Heart right ventricle (tissue), 16 donors: Measurements from ENCODE around the gene RFX3. TPM values are rescaled to one million over a fixed set of nuclear protein-coding genes. Genes with fewer than 3 reads are reported as not detected.

Experiments used
- ATAC-seq, 8 donors: fragments of 200-7000 bp; cut with Tn5 transposase; one replicate each; pipeline ENCODE4 v1.9.1; 2020; ENCODE audit warnings: mild to moderate bottlenecking in 8 of 8, moderate library complexity in 8 of 8, moderate number of reproducible peaks in 1 of 8
- DNase-seq, 2 donors: peaks; one replicate each; pipeline ENCODE4 v3.0.0-alpha.2; 2020
- H3K27ac ChIP-seq, 10 donors: fragments of 200-600 bp; sonication (generic) in 2 of 10; one replicate each; pipeline versions ENCODE4 v1.5.0 to v1.8.0; 2020 to 2022; ENCODE audit warnings: mild to moderate bottlenecking in 3 of 10
- H3K27me3 ChIP-seq, 7 donors: fragments of 200-600 bp; one replicate each; pipeline ENCODE4 v1.8.0; 2021 to 2022; ENCODE audit warnings: mild to moderate bottlenecking in 2 of 7
- H3K36me3 ChIP-seq, 9 donors: fragments of 200-600 bp; sonication (generic) in 1 of 9; one replicate each; pipeline versions ENCODE4 v1.5.0 to v1.8.0; 2020 to 2022; ENCODE audit warnings: mild to moderate bottlenecking in 2 of 9
- H3K4me1 ChIP-seq, 9 donors: fragments of 200-600 bp; sonication (generic) in 1 of 9; one replicate each; pipeline versions ENCODE4 v1.5.0 to v1.8.0; 2020 to 2022; ENCODE audit warnings: mild to moderate bottlenecking in 4 of 9
- H3K4me3 ChIP-seq, 10 donors: fragments of 200-600 bp; sonication (generic) in 2 of 10; one replicate each; pipeline versions ENCODE4 v1.5.0 to v1.8.0; 2020 to 2022; ENCODE audit warnings: mild to moderate bottlenecking in 7 of 10, moderate library complexity in 2 of 10
- H3K9me3 ChIP-seq, 11 donors: fragments of 200-600 bp in 10 of 11; sonication (generic) in 2 of 11; one replicate each; pipeline versions ENCODE4 v1.5.0 to v1.8.0; 2013 to 2022; ENCODE audit warnings: mild to moderate bottlenecking in 2 of 11, control low read depth in 1 of 11, moderate library complexity in 1 of 11
- WGBS, 2 donors: extraction: QIAGEN DNeasy Blood & Tissue Kit; methylation state at CpG; one replicate each; pipeline ENCODE4 v1.1.7; 2013; ENCODE audit warnings: inconsistent platforms in 1 of 2; 5-methylcytosine and 5-hydroxymethylcytosine counted together
- intact Hi-C, 10 donors: fragments of 100-400 bp; cut with DNase I; formaldehyde crosslinking; loops; one replicate each; pipeline versions ENCODE4 v1.11.1 to v1.14.2; 2022
- polyA plus RNA-seq, 2 donors: library from polyadenylated mRNA; stranded (reverse); fragments of 200-250 nt; gene quantifications; one replicate each; pipeline ENCODE4 v1.2.3, GENCODE V29; 2013
- total RNA-seq, 10 donors: library from RNA; stranded (reverse); fragmentation: NEBNext Ultra II Directional in 3 of 10; extraction: Animal tissue kit (Norgen Biotek cat#: 25700) in 3 of 10; gene quantifications; one replicate each; pipeline versions ENCODE4 v1.2.1 to v1.2.4, GENCODE V29; 2021 to 2023
- TF ChIP-seq, protein P1 (sequence below), 9 donors: fragments of 200-600 bp; sonication (generic) in 2 of 9; IDR thresholded peaks; one replicate each; pipeline versions ENCODE4 v1.5.0 to v1.8.0; 2021 to 2022; ENCODE audit warnings: antibody characterized with exemption in 9 of 9, mild to moderate bottlenecking in 5 of 9, moderate library complexity in 1 of 9
- donor health status: Arrhythmogenic right ventricular cardiomyopathy.
- donor health status: ischemic (EF 13 %, LVEDD 7.1; RV severe dilation, severe dysfunction).
- donor health status: healthy with polysubstance abuse.
- donor health status: DM: no; HTN: yes; CAD: no.
- donor health status: DM: no; HTN: no; CAD: no.
- donor health status: ischemic (EF 25% LVEDD 6.9; RV normal size, moderate dysfunction).
- donor health status: ischemic (EF 25% LVEDD 5.7; RV mildly dilated, moderate dysfunction).
- donor health status: healthy.
- donor health status: DM: yes; HTN: yes; CAD: no.
- donor health status: Ischemic cardiomyopathy.
- donor health status: ischemic (EF 35%, LVEDD 5.7; RV mildly dilated, moderate dysfunction).
- donor health status: nonischemic (EF 11% LVEDD 7.7; RV severe dilation, severe dysfunction).
- donor health status: DM: yes; HTN: yes; CAD: no.
- donor health status: PGD.
- donor health status: ischemic (EF 29% LVEDD 5.4; RV normal size, mild dysfunction).
- donor health status: nonischemic (EF 23%, LVEDD 6.1; RV moderate dilation, normal function).

Gene RFX3
- total and polyA plus RNA-seq, 12 donors: 0.43 to 5.9 (median 3.5) TPM

DNA sequence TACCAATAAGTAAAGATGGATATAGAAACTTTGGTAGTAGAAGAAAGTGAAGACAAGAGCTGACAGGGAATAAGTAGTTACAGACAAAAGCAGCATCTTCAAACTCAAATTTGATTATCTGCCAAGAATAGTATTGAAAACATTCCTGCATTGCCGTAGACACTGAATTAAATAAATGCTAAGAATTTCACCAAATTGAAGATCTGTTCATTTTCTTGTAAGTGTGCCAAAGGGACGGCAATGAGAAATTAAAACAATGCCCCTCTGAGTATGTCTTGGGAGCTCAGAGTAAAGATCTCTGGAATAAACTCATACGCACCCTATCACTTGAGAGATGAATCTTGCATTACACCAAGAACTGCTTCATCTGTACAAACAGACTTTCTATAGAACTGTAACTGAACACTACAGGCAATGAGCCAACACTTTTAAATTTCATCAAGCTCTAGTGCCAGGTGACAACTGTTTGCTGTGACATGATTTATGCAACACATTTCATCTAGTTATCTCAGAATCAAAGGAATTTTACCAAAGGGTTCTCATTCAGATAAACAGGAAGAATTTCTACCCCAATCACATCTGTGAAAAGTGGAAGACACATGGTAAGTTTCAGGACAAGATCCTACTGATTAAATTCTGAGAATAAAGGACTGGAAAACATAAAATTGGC is 66.9 kb downstream of the RFX3 start:
- H3K4me3 ChIP-seq: no peak overlapping the region
- H3K9me3 ChIP-seq: peaks cover 0 to 5% (median 0%) of the 10 kb centered on the region in 11 donors
- TF ChIP-seq, protein P1, sequence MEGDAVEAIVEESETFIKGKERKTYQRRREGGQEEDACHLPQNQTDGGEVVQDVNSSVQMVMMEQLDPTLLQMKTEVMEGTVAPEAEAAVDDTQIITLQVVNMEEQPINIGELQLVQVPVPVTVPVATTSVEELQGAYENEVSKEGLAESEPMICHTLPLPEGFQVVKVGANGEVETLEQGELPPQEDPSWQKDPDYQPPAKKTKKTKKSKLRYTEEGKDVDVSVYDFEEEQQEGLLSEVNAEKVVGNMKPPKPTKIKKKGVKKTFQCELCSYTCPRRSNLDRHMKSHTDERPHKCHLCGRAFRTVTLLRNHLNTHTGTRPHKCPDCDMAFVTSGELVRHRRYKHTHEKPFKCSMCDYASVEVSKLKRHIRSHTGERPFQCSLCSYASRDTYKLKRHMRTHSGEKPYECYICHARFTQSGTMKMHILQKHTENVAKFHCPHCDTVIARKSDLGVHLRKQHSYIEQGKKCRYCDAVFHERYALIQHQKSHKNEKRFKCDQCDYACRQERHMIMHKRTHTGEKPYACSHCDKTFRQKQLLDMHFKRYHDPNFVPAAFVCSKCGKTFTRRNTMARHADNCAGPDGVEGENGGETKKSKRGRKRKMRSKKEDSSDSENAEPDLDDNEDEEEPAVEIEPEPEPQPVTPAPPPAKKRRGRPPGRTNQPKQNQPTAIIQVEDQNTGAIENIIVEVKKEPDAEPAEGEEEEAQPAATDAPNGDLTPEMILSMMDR (IDR thresholded peaks at IDR 0.05): no peak
- H3K27me3 ChIP-seq: no peaks in the 10 kb centered on the region
- ATAC-seq (no peak), DNase-seq (no peak)
- no peaks in the 10 kb centered on the region for H3K36me3 ChIP-seq
- 34 to 52% methylated on average over 3 of the region's 3 CpGs for WGBS, 2 donors
- no peak overlapping the region for H3K27ac ChIP-seq
- intact Hi-C loops: no loop called here
- H3K4me1 ChIP-seq: peaks cover 0 to 9% (median under 1%) of the 10 kb centered on the region in 9 donors

DNA sequence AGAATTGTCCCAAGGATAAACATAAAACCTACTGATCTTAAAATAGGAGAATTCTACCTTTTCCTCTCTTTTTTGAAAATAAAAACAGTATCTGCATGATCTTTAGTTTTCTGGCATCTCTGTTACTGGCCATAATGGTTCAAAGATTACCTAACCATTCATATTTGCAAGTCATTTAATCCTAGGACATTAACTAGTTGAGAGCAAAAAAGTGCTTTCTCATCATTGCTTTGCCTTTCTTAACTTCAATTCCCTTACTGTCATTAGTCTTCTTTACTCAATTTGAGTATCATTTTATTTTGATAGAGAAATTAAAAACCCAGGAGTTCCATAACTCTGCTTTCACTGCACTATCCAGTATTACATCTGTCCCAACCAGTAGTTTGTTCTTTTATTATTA is 68.6 kb downstream of the RFX3 start:
- no peaks in the 10 kb centered on the region for H3K36me3 ChIP-seq
- peaks cover 0 to under 1% (median 0%) of the 10 kb centered on the region in 11 donors for H3K9me3 ChIP-seq
- no peak overlapping the region for H3K27ac ChIP-seq
- intact Hi-C loops: no loop called here
- TF ChIP-seq, protein P1 (IDR thresholded peaks at IDR 0.05): no peak
- H3K27me3 ChIP-seq: no peaks in the 10 kb centered on the region
- peaks cover 0 to 9% (median 0%) of the 10 kb centered on the region in 9 donors for H3K4me1 ChIP-seq
- DNase-seq (no peak), ATAC-seq (no peak)
- no peak overlapping the region for H3K4me3 ChIP-seq

DNA sequence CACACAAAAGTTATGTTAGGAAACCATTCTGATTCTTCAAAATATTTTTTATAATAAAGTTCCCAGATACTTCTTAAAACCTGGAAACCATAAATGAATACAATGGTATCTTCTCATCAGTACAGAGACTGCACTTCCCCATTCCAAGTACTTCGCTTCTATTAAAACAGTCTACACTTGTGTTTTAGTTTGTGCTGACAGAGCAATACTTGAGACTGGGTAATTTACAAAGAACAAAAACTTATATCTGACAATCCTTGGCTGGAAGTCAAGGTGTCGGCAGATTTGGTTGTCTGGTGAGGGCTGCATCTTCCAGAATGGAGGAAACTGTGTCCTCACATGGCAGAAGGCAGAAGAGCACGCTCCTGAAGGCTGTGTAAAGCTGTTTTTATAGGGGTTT is 70.1 kb downstream of the RFX3 start:
- H3K4me3 ChIP-seq: no peak overlapping the region
- H3K36me3 ChIP-seq: no peaks in the 10 kb centered on the region
- H3K4me1 ChIP-seq: peaks cover 0 to 9% (median 0%) of the 10 kb centered on the region in 9 donors
- intact Hi-C loops: no loop called here
- no peaks in the 10 kb centered on the region for H3K27me3 ChIP-seq
- no peak overlapping the region for H3K27ac ChIP-seq
- WGBS, 2 donors: 57 to 75% methylated on average over 3 of the region's 3 CpGs
- no peak for ATAC-seq
- no peak for DNase-seq
- H3K9me3 ChIP-seq: no peaks in the 10 kb centered on the region
- TF ChIP-seq, protein P1 (IDR thresholded peaks at IDR 0.05): no peak

GRCh38 chr9:3455094-3455493 is 70.7 kb downstream of the RFX3 start:
- H3K4me3 ChIP-seq: no peak overlapping the region
- H3K27me3 ChIP-seq: no peaks in the 10 kb centered on the region
- DNase-seq (no peak), ATAC-seq (no peak)
- peaks cover 0 to 9% (median 0%) of the 10 kb centered on the region in 9 donors for H3K4me1 ChIP-seq
- no peaks in the 10 kb centered on the region for H3K9me3 ChIP-seq
- H3K36me3 ChIP-seq: no peaks in the 10 kb centered on the region
- TF ChIP-seq, protein P1 (IDR thresholded peaks at IDR 0.05): no peak
- no peak overlapping the region for H3K27ac ChIP-seq
- WGBS, 2 donors: 90 to 93% methylated on average over 2 of the region's 2 CpGs
- intact Hi-C loops: no loop called here
